T-helper 2 cell treated with Interferon-gamma antibody and Interleukin-4, amounts not matched to agents 100 ng/mL and 5 ng/mL, for 36 hours (primary cell): ENCODE results near the gene MSMP. TPM values are rescaled to one million over a fixed set of nuclear protein-coding genes. Genes with fewer than 3 reads are reported as not detected.

ENCODE experiments used
- intact Hi-C: fragments of 100-400 bp; cut with micrococcal nuclease; formaldehyde crosslinking; loops from one replicate; pipeline ENCODE4 v1.15.1; 2023
- total RNA-seq: library from RNA; stranded (reverse); gene quantifications from 2 replicates; pipeline ENCODE4 v1.2.3, GENCODE V29; 2022

The MSMP gene
- total RNA-seq, 1 donor from 2014 or later = 0.55 TPM

DNA sequence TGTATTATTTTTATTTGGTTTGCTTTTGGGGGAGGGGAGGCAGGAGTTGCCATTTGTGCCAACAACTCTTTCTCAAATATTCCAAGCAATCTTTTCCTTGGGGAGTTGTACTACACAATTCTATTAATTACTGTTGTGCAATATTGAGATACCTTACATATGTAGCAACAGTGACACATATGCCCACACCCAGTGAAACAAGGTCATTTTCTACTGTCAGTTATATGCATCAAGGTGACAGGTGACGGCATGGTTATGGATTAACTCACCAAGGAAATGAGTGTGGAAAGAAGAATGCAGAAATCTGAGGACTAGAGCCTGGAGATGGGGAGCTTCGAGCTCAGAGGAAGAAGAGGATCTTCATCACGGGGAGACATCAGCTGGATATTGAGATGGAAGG lies 17.9 kb upstream of the MSMP start:
- intact Hi-C loops = no loop called here

DNA sequence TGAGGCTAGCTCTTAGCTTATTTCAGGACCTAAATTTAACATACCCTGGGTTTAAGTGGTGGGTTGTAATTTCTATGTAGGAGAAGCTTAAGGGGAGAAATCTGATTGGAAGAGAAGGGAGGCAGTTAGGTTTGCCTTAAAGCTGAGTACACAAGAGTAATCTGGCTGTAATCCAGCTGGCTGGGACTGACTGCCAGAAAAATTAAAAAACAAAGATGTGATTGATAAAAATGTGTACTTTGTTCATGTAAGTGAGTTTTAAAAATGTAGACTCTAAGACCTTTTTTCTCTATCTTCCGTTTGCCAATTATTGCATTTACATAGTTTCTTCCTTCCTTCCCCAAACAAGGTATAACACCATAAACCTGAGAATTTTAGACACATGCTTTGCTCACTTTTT lies 17.5 kb upstream of the MSMP start:
- intact Hi-C loops = no loop called here

DNA sequence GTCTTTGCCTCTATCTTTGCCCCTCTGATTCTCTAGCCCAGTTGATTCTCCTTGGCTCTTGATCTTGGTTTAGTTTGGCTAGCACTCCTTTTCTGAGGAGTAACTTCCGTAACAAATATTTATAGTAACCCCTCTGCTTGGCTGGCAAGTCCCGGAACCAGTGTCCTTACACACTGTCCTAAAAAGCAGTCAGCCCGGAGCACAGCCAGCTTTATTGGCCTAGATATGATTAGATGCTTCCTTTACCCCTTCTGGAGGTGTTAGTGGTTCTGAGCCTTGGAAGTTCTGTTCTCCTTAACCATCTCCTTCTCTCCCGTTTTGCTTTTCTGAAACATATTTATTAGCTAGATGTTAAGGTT lies 17.0 kb upstream of the MSMP start:
- intact Hi-C loops = no loop called here

DNA sequence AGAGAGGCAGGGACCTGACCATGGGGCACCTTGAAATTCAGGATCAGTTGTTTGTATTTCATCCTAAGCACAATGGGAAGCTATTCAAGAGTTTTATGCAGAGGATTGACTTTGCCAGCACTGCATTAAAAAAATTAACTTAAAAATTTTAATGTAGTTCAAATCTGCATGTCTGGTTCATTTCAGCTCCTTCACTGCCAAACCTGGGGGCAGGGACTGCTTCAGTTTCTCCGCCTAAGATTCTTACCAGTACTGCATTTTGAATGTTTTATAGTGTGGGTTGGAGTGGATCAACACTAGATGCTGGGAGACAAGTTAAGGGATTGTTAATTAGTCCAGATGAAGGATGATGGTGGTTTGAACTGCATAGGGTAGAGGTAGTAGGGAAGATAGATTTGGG lies 15.7 kb upstream of the MSMP start:
- intact Hi-C loops = no loop called here

- intact Hi-C loops = no loop called here
Measured at GRCh38 chr9:35767458-35767857, 13.4 kb upstream of the MSMP start.

- intact Hi-C loops = no loop called here
Measured at GRCh38 chr9:35766997-35767396, 12.9 kb upstream of the MSMP start.

DNA sequence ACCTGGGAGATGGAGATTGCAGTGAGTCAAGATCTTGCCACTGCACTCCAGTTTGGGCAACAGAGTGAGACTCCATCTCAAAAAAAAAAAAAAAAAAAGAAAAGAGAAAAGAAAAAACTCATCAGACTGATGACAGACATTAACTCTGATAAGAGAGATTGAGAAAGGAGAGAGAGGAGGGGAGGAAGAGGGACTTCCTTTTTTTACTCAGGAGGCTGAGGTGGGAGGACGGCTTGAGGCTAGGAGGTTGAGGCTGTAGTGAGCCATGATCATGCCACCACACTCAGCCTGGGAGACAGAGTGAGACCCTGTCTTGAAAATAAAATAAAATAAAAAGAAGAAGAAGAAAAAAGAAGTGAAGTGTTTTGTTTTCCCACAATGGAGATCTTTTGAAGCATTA lies 9.7 kb upstream of the MSMP start:
- intact Hi-C loops = no loop called here

GRCh38 chr9:35763181-35763580 lies 9.1 kb upstream of the MSMP start:
- intact Hi-C loops = no loop called here

GRCh38 chr9:35760651-35761050 lies 6.6 kb upstream of the MSMP start:
- intact Hi-C loops = no loop called here

DNA sequence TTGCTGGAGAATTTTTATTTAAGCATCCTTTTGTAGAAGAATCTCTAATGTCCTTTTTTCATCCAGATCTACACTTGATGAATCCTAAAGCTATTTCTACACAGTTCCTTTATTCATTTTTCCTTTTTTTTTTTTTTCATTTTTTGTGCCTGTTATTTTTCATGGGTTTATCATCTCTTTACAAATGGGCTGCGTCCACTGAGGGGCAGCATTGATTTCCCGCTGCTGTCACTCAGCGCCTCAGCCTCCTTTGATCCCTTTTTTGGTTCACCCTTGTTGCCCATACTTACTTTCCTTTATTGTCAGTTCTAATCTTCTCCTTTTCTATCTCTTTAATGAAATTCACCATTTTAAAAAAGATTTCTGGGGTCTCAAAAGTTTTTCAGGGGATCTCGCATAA lies 5.7 kb upstream of the MSMP start:
- intact Hi-C loops = loop anchor here (10.0 kb wide), 1 partner anchor 1715 kb away; the partner anchor contains the start of gene UBAP2

GRCh38 chr9:35758475-35759050 lies 4.5 kb upstream of the MSMP start:
- intact Hi-C loops = loop anchor here (10.0 kb wide), 1 partner anchor 1714 kb away; the partner anchor contains the start of gene UBAP2

DNA sequence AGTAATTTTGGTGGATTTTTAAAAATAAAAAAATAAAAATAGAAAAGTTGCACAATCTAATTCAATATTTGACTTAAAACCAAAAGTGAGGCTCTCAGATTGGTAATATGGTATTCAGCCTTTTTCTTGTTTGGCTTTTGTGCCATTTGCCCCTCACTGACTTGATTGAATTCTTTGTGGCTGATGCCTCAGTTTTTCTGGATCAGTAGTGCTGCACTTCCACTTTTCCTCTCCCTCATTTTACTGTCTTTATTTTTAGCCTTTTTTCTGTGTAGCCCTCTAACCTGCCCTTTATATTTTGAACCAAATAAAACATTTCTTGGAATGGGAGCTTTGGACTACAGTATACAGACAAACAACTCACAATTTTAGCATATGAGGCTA lies 3.8 kb upstream of the MSMP start:
- intact Hi-C loops = loop anchor here (2.0 to 10.0 kb wide), 2 partner anchors 55 to 1713 kb away; partner anchors contain the start of genes SPAG8 and UBAP2

- intact Hi-C loops = loop anchor here (2.0 to 10.0 kb wide), 2 partner anchors 55 to 1713 kb away; partner anchors contain the start of genes SPAG8 and UBAP2
Measured at GRCh38 chr9:35757226-35757891, 3.3 kb upstream of the MSMP start.

DNA sequence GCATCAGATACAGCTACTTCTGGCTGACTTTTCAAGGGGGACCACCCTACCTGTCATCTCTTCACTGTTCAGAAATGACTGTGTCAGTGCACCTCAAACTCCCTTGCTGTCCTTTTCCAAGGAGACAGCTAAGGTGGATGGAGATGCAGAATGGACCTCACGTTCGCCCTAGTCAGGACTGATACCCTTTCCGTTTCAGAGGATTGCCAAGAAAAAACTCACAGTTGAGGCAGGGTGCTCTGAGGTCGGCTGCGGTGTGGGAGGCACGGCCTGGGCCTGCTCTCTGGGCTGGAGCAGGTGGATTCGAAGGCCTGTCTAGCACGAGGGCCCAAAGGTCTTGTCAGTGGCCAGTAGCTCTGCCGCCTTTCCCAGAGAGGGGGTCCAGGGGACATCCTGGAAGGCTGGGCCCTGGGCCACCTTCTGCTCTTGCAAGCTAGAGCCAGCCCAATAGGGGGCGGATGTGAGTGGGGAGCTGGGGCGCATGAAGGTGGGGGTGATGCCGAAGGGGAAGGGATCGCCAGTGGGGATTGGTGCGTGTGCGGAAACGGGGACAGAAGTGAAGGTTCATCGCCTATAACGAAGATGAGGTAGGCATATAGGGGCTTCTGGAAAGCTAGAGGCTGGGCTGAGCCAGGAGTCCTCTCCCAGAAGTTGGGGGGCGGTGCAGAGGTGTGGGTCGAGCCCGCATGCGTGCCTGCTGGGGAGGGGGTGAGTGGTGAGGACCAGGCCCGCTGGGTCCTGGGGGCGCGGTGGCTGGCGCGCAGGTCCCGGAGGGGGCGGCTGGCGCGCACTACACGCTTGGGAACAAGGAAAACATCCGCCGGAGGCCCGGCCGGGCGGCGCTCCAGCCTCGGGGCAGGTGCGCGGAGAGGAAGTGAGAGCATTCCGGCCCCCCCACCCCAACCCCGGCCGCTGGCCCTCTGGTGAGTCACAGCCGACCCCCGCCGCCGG lies 2.5 kb upstream of the MSMP start:
- intact Hi-C loops = loop anchor here (2.0 to 10.0 kb wide), 2 partner anchors 56 to 1712 kb away; partner anchors contain the start of genes SPAG8 and UBAP2

DNA sequence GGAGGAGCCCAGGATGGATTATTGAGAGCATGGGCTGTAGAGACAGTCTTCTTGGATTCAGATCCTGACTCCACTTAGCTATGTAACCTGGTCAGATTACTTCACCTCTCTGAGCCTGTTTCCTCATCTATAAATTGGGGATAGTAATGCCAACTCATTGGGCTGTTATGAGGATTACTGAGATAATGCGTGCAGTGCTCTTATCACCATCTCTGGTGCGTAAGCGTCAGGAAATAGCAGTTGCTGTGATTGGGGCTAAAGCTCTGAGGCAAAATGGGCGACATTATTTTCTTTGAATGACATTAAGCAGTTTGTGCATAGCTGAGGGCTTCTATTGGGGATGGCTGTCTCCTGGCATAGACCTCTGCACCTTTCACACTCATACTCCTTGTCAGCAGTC lies 995 bp upstream of the MSMP start:
- intact Hi-C loops = loop anchor here (10.0 kb wide), 1 partner anchor 1710 kb away; the partner anchor contains the start of gene UBAP2

- intact Hi-C loops = loop anchor here (10.0 kb wide), 1 partner anchor 1709 kb away; the partner anchor contains the start of gene UBAP2
Measured at GRCh38 chr9:35753466-35753865, 610 bp downstream of the MSMP start.

- intact Hi-C loops = loop anchor here (10.0 kb wide), 1 partner anchor 1705 kb away; the partner anchor contains the start of gene UBAP2
Measured at GRCh38 chr9:35750256-35750531, 3.9 kb downstream of the MSMP start.

- intact Hi-C loops = loop anchor here (1.0 to 10.0 kb wide), 7 partner anchors 13 to 1705 kb away; partner anchors contain the start of genes ATOSB, CREB3, HINT2 and TLN1
Measured at GRCh38 chr9:35749515-35750255, 4.4 kb downstream of the MSMP start.

DNA sequence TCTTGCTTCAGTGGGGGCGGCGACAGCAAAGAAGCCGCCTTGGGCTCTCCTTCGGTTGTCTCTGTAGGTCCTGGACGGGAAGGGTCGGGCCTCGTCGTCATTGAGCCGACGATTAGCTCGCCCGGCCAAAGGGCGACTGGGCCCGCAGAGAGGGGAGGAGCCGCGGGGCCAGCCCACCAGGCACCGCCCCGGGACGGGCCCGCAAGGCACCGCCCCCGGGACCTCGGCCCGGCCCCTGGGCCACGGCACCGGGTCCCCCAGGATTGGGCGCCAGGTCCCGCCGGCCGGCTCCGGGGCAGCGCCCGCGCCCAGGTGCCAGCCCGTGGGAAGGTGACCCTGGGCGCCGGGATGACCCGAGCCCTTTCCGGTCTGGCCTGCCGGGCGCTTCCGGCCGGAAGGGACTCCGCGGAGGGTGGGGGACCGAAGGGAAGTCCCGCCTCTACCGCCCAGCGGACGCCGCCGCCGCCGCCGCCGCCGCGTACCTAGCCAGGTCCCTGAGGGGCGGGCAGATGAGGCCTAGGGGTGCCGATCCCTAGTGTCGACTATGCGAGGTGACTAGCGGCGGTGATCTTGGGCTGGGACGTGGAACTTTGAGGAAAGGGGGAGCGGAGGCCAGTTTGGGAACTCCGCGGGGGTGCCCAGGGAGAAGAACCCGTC lies 5.1 kb downstream of the MSMP start, which contains the start of the genes GBA2 and RGP1:
Gene GBA2, minus strand, starts transcription at position 371 of the 657 bp plus-strand sequence. CDS start 524 bp downstream, outside the sequence.
Gene RGP1, plus strand, starts transcription at position 430 of the 657 bp plus-strand sequence. CDS start 469 bp downstream, outside the sequence.
- intact Hi-C loops = loop anchor here (1.0 to 5.0 kb wide), 6 partner anchors 13 to 632 kb away; partner anchors contain the start of genes ATOSB, CREB3, HINT2 and TLN1
